ACC112 (cell line): ENCODE measurements around the gene MBD2.

Experiments
- H2AFZ ChIP-seq: fragments of 200-600 bp; sonication (generic); one replicate; pipeline ENCODE4 v1.6.0; 2017; ENCODE audit warnings: antibody characterized with exemption, low read length; ENCODE audit not compliant: unreplicated experiment
- H3K27ac ChIP-seq: fragments of 200-600 bp; sonication (generic); 2 replicates; pipeline ENCODE4 v1.5.1; 2014; ENCODE audit warnings: low read depth, mild to moderate bottlenecking, antibody characterized with exemption, low read length, moderate library complexity
- H3K27me3 ChIP-seq: fragments of 200-600 bp; sonication (generic); 2 replicates; pipeline ENCODE4 v1.6.1; 2014; ENCODE audit warnings: mild to moderate bottlenecking, antibody characterized with exemption, low read length, moderate library complexity, mixed read lengths; ENCODE audit not compliant: insufficient read depth
- H3K36me3 ChIP-seq: fragments of 200-600 bp; sonication (generic); 2 replicates; pipeline ENCODE4 v1.6.1; 2016; ENCODE audit warnings: mild to moderate bottlenecking, antibody characterized with exemption, low read length, moderate library complexity, mixed read lengths; ENCODE audit not compliant: insufficient read depth
- H3K4me1 ChIP-seq: fragments of 200-600 bp; sonication (generic); one replicate; pipeline ENCODE4 v1.6.1; 2016; ENCODE audit warnings: low read length, mixed read lengths; ENCODE audit not compliant: insufficient read depth, unreplicated experiment, control insufficient read depth
- H3K4me3 ChIP-seq: fragments of 200-600 bp; sonication (generic); 2 replicates; pipeline ENCODE4 v1.5.1; 2014; ENCODE audit warnings: mild to moderate bottlenecking, low read depth, low read length
- H3K79me2 ChIP-seq: fragments of 200-600 bp; sonication (generic); one replicate; pipeline ENCODE4 v1.6.0; 2016; ENCODE audit warnings: low read length; ENCODE audit not compliant: control insufficient read depth, unreplicated experiment, insufficient read depth

The MBD2 gene

DNA sequence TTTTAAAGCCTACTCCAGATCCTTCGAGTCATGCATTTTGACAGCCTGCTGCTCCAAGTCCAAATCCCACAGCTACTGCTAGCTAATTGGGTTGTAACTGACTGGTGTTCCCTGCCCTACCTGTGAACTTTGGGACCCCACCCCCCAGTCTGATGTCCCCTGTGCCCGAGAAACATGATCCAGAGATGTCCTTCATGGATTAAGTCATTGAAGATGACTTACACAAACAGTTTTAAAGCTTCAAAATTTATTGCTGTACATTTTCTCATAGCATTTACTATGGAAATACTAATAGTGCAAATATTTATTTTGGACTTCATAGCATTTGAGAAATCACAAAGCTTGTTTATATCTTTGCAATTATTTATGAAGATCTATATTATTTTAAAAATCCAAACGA, 73.1 kb downstream of the MBD2 start:
- peaks cover 26% of the 10 kb centered on the region for H3K36me3 ChIP-seq

DNA sequence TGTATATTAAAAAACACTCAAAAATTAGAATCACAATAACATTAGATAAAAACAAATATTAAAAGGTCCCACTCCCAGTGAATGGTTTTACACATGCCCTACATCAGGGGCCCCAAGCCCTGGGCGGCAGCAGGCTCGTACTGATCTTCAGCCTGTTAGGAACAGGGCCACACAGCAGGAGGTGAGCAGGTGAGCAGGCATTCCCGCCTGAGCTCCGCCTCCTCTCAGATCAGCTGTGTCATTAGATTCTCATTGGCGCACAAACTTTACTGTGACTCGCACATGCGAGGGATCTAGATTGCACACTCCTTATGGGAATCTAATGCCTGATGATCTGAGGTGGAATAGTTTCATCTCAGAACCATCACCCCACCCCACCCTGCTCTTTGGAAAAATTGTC, 74.2 kb downstream of the MBD2 start:
- H3K4me1 ChIP-seq: peaks cover 39% of the 10 kb centered on the region
- H3K36me3 ChIP-seq: peaks cover 24% of the 10 kb centered on the region
- peak overlapping the region; percentile 99 for H3K27ac ChIP-seq
- H2AFZ ChIP-seq: no peak overlapping the region
- no peaks in the 10 kb centered on the region for H3K27me3 ChIP-seq
- H3K4me3 ChIP-seq: no peak overlapping the region
- no peaks in the 10 kb centered on the region for H3K79me2 ChIP-seq

More for the DNA sequence above, 73.1 kb downstream of the MBD2 start:
- no peaks in the 10 kb centered on the region for H3K79me2 ChIP-seq
- H3K27ac ChIP-seq: peak overlapping the region; percentile 99
- H3K4me3 ChIP-seq: no peak overlapping the region
- peaks cover 39% of the 10 kb centered on the region for H3K4me1 ChIP-seq
- H3K27me3 ChIP-seq: no peaks in the 10 kb centered on the region
- no peak overlapping the region for H2AFZ ChIP-seq

DNA sequence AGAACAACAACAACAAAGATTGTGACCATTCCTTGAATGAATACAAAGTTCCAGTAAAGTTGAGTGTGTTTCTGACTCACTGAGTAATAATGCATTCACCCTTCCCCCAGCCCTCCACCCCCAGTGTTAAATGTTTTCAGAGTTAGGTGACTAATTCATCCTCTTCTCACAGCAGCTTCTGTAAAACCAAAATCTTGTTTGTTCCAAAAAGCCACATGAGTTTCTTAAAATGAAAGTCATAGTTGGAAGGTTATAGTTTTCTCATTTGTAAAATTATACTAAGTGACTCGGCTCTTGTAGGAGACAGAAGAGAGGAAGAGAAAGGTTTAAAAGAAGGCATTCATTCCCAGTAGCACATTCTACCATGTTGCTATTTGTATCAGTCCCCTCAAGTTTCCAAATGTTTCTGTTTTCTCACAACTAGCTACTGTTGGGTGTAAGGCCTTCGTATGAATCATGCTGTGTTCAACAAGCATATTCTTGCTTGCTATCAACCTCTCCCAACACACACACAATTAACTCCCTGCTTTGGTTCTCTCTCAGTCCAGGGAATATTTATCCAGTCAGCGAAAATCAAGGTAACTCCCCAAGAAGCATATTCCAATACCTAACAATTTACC, 75.3 kb downstream of the MBD2 start:
- Histone ChIP-seq H3K36me3 (peaks cover 22% of the 10 kb centered on the region), H3K4me3 (peak overlapping the region; percentile 68), H3K27me3 (no peaks in the 10 kb centered on the region), H3K27ac (peak overlapping the region; percentile 99), H3K4me1 (peaks cover 39% of the 10 kb centered on the region), H3K79me2 (no peaks in the 10 kb centered on the region), H2AFZ (peak overlapping the region; percentile 40)

DNA sequence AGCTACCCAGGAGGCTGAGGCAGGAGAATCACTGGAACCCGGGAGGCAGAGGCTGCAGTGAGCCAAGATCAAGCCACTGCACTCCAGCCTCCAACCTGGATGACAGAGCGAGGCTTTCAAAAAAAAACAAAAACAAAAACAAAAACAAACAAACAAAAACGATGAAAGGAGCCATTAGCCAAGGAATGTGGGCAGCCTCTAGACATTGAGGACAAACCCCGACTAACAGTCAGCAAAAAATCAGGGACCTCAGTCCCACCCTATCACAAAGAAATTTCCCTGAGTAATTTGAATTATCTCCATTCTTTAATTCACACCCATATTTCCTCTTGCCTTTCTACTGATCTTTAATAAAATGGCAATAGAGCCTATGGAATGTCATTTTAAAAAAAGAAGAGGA, 75.8 kb downstream of the MBD2 start:
- Histone ChIP-seq H3K4me3 (0 out of 2 replicates have a peak overlapping the region, but pooled peaks have one; percentile 42), H3K79me2 (no peaks in the 10 kb centered on the region), H3K36me3 (peaks cover 25% of the 10 kb centered on the region), H3K4me1 (peaks cover 39% of the 10 kb centered on the region), H3K27me3 (no peaks in the 10 kb centered on the region), H3K27ac (peak overlapping the region; percentile 99), H2AFZ (no peak overlapping the region)

DNA sequence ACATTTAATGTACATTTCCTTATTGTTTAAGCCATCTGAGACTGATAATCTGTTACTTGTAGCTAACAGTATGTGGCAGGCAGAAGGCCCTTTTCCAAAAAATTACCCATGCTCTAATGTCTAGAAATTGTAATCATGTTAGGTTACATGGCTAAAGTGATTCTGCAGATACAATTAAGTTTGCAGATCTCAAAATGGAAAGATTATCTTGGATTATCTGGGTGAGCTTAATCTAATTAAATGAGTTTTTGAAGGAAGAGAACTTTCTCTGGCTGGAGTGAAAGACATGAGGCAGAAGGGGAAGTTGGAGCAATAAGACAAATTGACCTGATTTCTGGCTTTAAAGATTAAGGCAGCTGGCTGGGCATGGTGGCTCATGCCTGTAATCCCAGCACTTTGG, 76.3 kb downstream of the MBD2 start:
- Histone ChIP-seq H3K27ac (peak overlapping the region; percentile 99), H3K4me1 (peaks cover 39% of the 10 kb centered on the region), H3K36me3 (peaks cover 29% of the 10 kb centered on the region), H3K79me2 (no peaks in the 10 kb centered on the region), H2AFZ (no peak overlapping the region), H3K4me3 (no peak overlapping the region), H3K27me3 (no peaks in the 10 kb centered on the region)

DNA sequence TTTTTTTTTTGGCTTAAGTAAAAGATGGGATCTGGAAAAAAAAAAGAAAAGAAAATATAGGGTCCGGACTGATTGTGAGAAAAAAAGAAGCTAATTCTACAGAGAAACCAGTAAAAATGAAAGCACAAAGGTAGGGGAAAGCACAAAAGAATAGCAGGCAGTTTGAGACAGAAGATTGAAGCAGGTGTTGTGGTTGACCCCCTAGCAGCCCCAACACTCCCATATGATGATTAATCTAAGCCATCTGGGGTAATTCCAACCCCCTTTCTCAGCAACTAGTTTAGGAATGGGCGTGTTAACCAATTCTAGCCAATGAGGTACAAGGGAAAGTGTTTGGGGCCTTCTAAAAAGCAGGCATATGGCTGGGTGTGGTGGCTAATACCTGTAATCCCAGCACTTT, 77.0 kb downstream of the MBD2 start:
- Histone ChIP-seq H3K4me3 (no peak overlapping the region), H2AFZ (no peak overlapping the region), H3K4me1 (peaks cover 39% of the 10 kb centered on the region), H3K79me2 (no peaks in the 10 kb centered on the region), H3K27ac (no peak overlapping the region), H3K27me3 (no peaks in the 10 kb centered on the region), H3K36me3 (peaks cover 22% of the 10 kb centered on the region)

DNA sequence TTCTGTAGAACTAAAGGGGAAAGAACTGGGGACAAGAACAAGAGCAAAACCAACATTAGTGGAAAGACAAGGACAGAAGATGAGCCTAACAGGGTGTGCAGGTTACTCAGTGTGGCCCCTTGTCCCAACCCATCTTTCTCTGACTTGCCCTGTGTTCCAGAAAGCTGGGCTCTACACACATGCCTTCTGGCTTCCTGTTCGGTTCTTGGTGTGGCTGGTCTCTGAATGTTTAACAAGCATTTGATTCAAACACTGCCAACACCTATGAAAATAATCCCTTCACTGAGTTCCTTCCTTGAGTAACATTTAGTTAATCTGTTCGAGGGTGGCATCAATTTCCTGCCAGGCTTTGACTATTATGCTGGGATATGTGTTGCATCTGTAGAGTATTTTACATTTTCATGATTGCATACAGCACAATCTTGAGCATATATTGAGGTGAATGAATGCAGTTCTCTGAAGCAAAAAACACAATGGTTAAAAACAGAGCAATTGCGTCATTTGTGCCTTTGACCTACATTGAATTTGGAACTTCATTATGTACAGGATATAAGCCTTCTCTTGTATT, 83.3 kb downstream of the MBD2 start:
- H3K27ac ChIP-seq: no peak overlapping the region; the same call in 1 of the 2 replicates
- H2AFZ ChIP-seq: no peak overlapping the region

DNA sequence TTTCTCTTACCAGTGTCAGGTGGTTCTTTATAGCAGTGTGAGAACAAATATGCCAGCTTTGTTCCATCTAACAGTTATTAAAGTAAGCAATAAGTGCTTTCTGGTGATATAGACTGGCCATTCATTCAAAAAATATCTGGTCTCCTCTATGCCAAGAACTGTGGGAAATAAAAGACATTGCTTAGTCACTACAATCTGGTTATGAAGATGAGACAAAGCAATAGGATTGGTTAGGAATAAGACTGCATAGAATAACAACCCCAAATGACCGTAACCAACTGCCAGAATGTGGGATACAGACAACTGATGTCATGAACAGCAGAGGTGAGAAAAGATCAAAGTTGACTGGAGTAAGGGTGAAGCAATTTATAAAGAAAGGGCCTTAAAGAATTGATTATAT, 83.8 kb downstream of the MBD2 start:
- H3K4me1 ChIP-seq: peaks cover 10% of the 10 kb centered on the region
- H3K79me2 ChIP-seq: no peaks in the 10 kb centered on the region
- H3K27me3 ChIP-seq: no peaks in the 10 kb centered on the region
- H3K36me3 ChIP-seq: peaks cover 14% of the 10 kb centered on the region
- no peak overlapping the region for H2AFZ ChIP-seq
- H3K4me3 ChIP-seq: no peak overlapping the region
- no peak overlapping the region; the same call in 1 of the 2 replicates for H3K27ac ChIP-seq

More for the DNA sequence above, 83.3 kb downstream of the MBD2 start:
- Histone ChIP-seq H3K27me3 (no peaks in the 10 kb centered on the region), H3K4me3 (no peak overlapping the region), H3K79me2 (no peaks in the 10 kb centered on the region), H3K4me1 (peaks cover 10% of the 10 kb centered on the region), H3K36me3 (peaks cover 14% of the 10 kb centered on the region)

DNA sequence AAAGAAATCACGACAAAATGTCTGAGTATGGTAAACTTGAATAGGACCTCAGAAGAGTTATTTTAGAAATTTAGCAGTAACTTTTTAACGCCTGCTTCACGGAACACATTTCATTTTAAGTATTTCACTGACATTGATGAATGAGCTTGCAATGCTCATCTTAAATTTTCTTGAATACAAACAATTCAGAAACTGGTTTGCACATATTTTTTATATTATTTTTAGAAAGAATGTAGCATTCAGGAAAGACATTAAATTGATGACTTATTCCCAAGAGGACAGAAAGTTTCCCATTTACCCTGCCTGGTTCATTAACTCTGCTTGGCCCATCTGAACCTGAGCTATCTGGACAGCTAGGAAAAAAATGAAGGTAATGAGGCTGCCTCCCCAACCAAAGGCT, 89.3 kb downstream of the MBD2 start:
- peaks cover 12% of the 10 kb centered on the region for H3K4me1 ChIP-seq
- H3K27me3 ChIP-seq: no peaks in the 10 kb centered on the region
- no peak overlapping the region for H3K27ac ChIP-seq
- no peaks in the 10 kb centered on the region for H3K79me2 ChIP-seq
- no peaks in the 10 kb centered on the region; the same call in 1 of the 2 replicates for H3K36me3 ChIP-seq
- H2AFZ ChIP-seq: no peak overlapping the region
- no peak overlapping the region for H3K4me3 ChIP-seq

DNA sequence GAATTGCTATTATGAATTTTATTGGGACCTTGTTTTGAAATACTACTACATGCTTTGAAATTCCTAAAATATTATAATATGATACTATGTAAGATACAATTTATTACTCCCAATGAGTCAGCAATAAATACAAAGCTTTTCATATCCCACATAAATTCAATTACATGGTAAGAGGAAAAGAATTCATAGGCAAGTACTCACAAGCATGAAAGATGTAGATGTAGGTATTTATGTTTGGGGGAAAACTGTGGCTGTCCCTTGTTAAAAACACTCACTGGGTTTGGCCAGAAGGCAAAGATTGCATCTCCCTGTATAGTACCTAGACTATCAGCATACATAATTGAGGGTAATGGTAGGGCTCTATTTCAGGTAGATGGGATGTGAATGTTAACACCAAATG, 90.4 kb downstream of the MBD2 start:
- Histone ChIP-seq H3K79me2 (no peaks in the 10 kb centered on the region), H3K4me1 (peaks cover 15% of the 10 kb centered on the region), H3K36me3 (no peaks in the 10 kb centered on the region), H2AFZ (no peak overlapping the region), H3K27ac (no peak overlapping the region), H3K27me3 (no peaks in the 10 kb centered on the region), H3K4me3 (no peak overlapping the region)

DNA sequence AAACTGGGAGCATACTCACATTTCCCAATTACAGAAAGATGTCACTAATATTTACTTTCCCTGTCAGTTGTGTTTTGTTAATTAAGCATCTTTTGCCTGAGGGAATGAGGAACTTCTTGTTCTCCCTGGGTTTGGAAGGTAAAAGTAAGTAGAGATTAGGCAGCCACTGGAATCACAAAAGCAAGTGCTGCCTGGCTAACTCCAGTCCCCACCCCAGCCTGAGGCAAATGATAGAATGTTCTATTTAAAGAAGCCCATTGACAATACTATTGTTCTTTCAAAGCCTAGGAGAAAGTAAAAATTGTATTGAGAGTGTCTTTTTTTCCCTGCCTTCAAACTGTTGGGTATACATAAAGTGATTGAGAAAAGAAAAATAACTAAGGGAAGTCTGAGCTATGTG, 93.8 kb downstream of the MBD2 start:
- Histone ChIP-seq H2AFZ (no peak overlapping the region), H3K36me3 (no peaks in the 10 kb centered on the region), H3K4me1 (peaks cover 10% of the 10 kb centered on the region), H3K4me3 (no peak overlapping the region), H3K79me2 (no peaks in the 10 kb centered on the region), H3K27ac (no peak overlapping the region), H3K27me3 (no peaks in the 10 kb centered on the region)
